GM21423 (cell line): ENCODE results near the gene SLC37A1.

Experiments
- ATAC-seq: cut with Tn5 transposase; IDR thresholded peaks from one replicate; pipeline ENCODE4 v1.9.1; 2021; ENCODE audit warnings: mild to moderate bottlenecking, moderate library complexity; ENCODE audit not compliant: unreplicated experiment

The SLC37A1 gene

DNA sequence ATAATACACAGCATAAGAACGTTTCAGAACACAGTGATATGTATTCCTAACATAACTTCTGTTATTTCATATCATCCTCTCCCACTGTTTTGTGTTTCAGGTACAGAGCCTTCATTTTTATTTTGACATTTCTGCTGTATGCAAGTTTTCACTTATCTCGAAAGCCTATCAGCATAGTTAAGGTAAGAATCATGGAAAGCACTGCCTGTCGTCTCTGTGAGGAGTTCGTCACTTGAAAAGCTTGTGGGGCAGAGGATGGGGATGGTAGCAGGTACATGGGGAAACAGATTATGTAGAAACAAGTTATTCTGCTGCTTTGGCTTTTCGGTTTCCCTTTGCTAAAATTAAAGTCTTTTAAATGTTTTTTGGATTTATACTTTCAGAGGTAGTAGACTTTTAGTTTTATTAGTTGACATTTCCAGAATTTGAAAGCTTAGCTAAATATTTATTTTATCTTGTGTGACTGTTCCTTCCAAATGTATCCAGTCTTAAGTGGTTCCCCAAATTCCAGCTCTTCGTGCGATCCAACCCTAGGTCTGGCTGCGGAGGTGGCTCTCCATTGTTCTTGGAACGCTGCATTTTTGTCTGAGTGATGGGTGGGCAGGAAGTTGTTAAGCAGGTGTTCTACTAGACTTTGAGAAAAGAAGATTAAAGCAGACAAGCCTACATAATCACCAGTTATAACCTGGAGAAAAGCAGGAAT, 12.2 kb downstream of the SLC37A1 start:
- no peak for ATAC-seq

DNA sequence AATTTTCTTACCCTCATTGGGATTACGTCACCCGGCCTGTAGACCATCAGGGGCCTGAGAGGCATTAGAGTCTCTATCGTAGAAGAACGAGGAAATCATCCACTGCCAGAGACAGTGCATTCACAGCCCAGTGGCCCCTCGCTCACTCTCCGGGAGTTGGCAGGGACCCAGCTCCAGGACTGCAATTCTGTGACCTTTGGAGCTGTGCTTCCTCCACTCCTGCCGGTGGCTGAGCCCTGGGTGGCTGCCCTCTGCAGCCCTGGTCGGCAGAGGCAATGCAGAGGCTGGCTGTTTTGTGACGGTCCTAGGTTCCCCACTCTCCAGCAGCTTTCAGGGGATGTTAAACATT, 12.7 kb downstream of the SLC37A1 start:
- ATAC-seq: no peak

DNA sequence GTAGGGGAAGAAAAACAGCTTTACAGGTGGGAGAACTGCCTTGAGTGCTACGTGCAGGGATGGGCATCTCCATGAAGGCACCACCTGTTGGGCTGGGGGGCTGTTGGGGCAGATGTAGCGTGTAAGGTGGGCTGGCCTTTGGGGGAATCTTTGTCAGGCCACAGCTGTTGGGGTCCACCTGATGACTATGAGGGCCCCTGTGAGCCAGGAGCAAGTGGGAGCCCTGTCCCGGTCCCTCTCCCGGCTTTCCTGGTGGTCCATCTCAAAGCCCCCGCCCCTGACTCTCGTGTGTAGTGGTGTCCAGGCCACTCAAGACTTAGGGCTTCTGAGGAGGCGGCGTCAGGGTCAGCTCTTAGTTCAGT, 13.5 kb downstream of the SLC37A1 start:
- ATAC-seq: no peak

DNA sequence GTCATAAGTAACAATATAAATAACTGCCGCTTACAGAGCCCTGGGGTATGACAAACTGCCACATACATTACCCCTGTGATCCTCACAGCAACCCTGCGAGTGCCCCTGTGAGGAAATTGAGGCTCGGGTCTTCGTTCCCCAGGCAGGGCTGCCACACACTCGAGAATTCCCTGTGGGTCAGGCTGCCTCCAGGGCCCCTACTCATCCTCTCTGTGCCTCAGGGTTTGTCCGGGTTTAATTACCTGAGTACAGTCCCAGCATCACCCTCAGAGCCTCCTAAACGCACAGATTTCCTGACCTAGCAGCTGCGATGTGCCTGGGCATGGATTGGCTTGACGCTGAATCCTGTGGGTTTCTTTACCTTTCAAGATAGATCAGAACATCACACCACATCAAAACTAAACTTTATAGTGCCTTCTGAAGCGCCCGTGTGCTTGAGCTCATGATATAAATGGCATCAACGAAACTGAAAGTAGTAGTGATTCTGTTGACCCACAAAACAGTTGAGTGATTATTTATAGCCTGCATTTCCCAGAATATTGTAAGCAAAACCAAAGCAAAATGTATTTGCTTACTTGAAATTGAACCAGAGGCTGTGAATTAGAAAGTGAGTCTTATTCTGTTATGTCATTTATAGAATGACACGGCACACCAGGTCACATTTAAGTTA, 14.0 kb downstream of the SLC37A1 start:
- peak; percentile 39 for ATAC-seq

DNA sequence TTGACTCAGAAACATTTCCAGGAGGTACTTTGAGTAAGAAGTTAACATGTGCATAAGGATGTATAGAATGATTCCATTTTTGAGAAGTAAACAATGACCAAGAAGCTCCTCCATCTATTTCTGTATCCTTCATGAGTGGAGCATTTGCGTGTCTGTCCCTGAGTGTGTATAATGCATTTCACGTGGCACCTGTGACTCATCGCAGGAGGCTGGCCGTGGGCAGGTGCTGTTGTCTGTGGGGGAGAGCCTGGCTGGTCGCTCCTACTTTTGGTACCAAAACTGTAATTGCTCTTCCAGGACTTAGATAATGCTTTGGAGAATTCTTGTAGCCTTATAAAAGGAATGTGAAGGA, 16.5 kb downstream of the SLC37A1 start:
- no peak for ATAC-seq

DNA sequence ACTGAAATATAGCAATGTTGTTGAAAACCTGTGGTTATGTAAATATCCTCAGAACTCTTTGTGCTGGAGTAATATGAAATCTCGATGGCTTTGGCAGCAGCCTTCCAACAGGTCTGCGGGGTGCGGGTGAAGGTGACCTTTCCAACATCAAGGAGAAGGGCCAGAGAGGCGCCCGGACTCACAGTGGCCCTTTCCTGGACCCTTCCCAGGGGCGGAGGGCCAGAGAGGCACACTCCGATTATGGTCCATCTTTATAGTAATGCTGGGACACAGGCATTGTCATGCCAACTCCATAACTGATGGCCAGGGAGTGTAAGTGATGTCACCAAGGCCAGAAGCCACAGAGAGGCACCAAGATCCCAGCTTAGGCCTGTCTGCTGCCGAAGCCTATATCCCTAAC, 18.1 kb downstream of the SLC37A1 start:
- no peak for ATAC-seq

DNA sequence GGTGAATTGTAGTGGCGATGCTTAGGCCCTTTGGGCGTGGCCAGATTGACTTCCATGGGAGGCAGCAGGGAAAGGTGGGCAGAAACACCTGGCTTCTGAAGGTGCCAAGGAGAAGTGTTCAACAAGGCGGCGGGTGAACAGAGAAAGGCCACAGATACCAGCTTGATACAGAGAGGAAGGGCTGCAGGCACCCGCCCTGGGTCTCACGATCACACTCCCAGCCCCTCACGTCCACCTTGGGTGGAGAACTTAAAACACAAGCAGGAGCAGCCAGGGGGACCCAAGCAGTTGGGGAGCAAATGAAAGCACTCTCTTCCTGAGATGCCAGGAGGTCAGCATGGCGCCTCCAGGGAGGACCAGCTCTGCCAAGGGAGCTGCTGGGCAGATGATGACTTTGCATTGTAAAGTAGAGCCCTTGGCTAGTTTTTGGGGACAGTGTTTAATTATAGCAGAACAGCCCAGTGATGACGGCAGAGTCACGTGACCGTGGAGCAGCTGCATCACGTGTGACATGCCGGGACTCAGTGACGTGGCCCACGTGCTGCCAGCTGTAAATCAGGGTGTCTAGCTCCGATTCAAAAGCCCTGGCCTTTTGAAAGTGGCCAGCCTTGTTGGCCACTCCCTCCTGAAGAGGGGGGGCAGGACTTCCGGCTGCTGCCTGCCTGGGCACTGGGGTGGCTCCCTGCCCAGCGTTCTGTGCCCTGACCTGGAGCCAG, 19.0 kb downstream of the SLC37A1 start:
- no peak for ATAC-seq

DNA sequence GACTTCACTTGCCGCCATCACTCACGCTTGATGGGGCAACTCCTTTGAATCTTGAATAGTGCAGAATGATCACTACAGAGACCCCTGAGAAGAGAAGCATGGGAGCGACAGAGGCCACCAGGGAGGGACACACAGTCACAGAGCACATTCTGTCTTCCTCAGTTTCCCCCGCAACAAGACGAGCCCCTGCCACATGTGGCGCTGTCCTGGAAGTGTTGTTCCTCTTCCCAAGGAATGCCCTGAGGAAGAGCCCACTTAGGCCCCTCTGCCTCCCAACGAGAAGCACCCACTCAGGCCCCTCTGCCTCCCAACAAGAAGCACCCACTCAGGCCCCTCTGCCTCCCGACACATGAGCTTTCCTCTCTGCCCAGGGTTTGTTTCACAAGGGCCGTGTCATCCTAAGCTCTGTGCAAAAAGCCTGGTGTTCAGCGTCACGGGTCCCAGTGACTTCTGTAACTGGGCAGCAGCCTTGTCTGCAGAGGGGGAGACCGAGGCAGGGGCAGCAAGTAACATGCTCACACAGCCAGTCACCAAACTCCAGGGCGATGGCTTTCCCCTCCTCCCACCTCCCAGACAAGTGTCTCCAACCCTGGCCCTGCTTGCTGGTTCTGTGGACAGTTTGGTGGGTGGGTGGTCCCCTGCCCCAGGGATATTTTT, 19.8 kb downstream of the SLC37A1 start:
- no peak for ATAC-seq

DNA sequence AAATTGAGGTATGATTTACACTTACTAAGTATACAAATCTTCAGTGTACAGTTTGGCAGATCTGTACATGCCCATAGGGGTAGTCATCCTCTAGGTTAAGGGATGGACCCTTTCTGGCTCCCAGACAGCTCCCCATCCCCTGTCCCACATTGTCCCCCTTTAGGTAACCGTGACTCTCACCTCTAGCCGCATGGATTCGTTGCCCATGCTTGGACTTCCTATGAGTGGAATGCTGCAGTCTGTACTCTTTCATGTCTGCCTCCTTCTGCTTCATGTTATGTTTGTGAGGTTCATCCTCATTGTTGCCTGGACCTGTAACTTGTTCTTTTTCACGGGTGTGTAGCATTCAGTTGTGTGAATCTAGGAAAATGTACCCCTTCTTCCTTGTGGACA, 20.3 kb downstream of the SLC37A1 start:
- no peak for ATAC-seq

DNA sequence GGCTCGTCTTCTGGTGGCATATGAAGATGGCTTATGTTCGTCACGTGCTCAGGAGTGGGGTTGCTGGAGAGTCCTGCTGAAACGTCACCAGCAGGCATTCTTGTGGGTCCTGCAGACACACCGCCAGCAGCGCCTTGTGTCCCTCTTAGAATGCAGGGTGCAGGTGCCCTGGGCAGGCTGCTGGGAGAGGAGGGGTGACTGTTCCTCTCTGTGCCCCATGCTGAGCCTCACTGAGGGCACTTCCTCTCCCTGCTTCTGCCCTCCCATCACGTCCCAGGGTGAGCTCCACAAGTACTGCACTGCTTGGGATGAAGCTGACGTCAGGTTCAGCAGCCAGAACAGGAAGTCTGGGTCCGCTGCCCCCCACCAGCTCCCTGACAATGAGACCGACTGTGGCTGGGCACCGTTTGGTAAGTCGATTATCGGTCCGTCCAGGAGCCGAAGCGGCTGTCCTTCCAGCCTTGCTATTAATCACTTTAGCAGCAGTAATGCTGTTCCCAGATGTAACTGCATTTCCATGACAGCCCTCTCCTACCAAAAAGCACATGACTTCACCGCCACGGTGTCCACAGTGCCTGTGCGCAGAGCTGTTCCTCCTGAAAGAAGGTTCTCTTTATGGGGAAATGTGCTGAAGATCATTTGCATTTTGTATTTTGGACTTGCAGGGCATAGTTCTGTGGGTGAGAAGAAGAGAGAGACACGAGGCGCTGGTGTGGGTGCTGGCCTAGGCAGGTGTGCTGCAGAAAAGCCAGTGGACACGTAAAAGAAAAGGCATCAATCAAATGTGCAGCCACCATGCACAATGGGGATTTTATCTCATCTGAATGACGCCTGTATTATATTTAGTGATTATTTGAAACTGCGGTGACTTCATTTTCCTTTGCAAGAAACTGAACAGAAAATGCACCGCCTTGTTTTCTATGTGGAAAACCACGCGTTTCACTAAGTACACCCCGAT, 21.0 kb downstream of the SLC37A1 start:
- peak; percentile 35 for ATAC-seq

DNA sequence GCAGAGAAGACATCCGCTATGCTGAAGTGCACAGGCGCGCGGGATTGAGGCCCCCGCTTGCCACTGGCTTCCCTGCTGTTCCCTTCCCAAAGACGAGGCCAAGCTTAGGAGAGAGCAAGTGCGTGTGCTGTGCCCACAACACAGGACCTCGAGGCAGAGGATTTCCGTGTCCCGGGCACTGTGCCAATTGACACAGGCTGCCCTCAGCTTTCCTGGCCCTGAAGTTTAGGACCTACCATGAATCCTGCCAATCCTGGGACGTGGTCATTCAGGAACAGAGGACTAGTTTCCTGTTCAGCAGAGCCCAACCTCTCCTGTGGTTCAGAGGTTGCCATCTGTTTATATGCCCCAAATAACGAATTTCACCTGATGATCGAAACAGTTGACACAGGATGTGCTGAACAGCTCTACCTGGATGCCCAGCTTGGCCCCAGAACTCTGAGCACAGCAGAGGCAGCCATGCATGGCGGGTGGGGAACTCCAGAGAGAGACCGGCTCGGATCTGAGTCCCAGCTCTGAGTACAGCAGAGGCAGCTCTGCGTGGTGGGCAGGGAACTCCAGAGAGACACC, 22.0 kb downstream of the SLC37A1 start:
- ATAC-seq: peak; percentile 62

DNA sequence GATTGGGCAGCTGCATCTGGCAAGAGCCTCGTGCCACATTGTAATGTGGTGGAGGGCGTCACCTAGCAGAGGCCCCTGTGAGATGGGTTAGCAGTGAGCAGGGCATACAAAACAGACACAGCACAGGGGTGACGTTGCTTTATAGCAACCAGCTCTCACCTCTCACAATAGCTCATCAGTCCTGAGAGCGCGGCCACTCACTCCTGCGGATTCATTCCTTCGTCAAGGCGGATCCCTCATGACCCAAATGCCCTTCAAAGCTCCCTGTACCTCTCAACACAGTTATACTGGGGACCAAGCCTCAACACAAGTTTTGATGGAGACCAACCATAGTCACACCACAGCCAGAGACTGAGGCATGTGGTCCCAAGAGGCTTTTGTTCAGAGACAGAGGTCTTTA, 22.9 kb downstream of the SLC37A1 start:
- ATAC-seq: no peak

DNA sequence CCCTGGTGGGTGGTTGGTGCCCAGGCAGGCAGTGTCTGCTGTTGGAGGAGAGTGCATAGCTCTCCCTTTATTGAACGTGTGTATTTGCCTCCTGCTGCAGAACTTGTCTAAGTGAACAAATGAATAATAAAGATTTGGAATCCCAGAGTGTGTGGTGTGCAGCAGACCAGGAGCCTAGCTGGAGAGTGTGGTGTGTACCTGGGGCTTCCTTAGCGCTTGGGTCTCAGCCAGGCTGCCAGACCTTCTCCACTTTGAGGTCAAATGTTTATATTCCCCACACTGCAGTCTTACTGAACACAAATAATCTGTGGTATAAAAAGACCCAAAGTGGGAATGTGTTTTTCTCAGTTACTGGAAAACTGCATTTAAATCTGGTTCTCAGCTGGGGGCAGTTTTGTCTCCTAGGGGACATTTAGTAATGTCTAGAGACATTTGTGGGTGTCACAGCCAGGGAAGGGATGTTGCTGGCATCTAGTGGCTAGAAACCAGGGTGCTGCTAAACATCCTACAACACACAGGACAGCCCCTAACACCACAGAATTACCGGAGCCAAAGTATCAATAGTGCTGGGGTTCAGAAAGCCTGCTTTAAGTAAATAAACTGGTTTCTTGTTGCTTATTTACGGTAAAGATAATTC, 23.6 kb downstream of the SLC37A1 start:
- no peak for ATAC-seq

DNA sequence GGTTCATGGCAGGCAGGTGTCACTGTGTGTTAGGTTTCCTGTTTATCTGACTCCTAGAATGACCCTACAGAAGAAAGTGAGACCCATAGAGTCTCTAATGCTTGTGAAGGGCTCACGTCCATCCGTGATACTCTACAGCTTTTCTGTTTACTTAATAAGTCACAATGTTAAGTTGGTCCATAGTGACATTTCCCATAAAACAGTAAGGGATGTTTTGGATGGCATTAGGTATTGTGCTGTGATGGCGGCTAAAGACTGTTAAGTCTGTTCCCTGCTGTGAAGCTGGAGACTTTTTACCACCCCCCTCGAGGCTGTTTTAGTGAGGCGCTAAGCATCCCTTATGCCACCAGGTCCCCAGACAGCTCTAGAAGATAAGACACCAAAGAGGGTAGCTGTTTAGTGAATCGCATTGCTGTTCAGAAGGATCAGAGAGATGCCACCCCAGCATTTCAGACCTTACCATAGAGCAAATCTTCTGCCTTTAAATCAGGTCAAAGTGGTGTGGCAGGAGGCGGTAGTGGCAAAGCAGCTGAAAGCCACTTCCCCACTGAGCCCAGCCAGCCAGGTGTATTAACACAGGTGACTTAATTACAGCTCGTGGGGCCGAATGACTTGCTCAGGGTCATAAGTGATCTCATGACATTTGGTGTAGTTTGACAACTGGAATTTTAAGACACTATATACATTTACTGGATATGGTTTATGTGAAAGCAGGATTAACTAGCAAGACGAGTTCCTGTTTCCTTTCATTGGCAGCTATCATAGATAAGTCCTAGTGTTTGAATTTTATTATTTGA, 25.0 kb downstream of the SLC37A1 start:
- ATAC-seq: no peak

DNA sequence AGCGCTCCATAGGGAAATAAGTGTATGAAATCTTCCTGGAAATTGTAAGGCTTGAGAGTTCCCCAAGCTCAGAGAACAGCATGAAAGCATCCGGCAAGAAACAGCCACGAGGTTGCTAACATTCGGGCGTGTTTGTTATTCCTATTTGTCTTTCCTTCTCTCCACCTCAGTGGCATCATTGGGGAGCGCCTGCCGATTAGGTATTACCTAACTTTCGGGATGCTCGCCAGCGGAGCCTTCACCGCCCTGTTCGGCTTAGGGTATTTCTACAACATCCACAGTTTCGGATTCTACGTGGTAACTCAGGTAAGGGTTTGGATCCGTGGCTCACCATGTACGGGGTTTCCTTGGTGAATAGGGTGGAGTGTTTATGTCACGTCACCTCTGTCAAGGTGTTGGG, 25.7 kb downstream of the SLC37A1 start:
- no peak for ATAC-seq

DNA sequence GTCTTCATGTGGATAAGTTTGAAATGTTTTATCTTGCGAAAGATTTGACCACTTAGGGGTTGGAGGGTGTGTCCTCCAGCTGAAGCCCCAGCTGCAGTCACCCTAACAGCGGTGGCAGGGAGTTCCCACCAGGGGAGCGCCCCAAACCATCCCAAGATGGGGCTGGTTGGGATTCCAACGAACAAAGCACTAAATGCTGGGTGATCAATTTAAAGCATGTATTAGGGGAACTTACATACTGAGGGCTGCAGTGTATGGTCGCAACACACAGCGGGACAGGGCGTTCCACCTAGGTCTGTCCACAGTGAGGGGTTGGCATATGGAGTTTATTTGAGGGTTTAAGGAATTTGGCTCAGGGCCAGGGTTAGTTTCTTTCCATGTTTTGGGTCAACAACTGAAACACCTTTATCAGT, 26.3 kb downstream of the SLC37A1 start:
- no peak for ATAC-seq

DNA sequence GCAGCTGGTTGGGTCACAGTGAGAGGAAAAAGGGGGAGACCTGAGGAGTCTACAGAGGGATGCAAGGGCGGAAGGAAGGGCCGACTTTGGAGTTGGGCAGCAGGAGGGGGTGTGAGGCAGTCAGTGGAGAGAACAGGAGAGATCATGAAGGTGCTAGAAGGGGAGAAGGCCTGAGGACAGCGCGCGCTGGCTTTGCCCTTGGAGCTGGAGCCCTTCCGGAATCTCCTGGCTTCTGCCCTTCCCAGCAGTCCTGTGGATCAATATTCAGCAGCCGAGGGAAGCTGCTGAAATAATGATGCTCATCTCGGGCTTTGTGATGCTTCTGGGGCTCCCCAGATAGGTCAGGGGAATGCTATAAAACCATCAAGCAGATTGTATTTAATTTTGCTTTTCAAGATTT, 26.7 kb downstream of the SLC37A1 start:
- ATAC-seq: no peak

DNA sequence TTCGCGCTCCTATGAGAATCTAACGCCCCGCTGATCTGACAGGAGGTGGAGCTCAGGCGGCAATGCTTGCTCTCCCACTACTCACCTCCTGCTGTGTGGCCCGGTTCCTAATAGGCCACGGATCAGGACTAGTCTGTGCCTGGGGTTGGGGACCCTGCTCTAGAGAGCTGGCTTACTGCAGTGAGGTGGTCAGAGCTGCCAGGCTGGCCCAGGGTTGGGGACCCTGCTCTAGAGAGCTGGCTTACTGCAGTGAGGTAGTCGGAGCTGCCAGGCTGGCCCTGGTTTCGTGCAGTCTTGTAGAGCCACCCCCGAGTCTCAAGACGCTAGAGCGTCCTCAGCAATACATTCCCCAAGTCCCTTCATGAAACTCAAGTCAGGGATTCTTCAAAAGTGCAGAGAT, 27.5 kb downstream of the SLC37A1 start:
- no peak for ATAC-seq

DNA sequence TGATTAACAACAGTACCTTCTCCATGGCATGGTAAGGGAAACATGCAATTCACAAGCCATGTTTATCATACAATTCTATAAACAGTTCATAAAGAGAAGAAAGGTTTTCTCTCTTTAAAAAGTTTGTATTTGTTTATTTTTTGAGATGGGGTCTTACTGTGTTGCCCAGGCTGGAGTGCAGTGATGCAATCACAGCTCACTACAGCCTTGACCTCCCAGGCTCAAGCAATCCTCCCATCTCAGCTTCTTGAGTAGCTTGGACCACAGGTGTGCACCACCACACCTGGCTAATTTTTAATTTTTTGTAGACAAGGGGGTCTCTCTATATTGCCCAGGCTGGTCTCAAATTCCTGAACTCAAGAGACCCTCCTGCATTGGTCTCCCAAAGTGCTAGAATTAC, 28.0 kb downstream of the SLC37A1 start:
- ATAC-seq: no peak
